ENCODE measurements around the gene C1orf167.

C1orf167 gene

DNA sequence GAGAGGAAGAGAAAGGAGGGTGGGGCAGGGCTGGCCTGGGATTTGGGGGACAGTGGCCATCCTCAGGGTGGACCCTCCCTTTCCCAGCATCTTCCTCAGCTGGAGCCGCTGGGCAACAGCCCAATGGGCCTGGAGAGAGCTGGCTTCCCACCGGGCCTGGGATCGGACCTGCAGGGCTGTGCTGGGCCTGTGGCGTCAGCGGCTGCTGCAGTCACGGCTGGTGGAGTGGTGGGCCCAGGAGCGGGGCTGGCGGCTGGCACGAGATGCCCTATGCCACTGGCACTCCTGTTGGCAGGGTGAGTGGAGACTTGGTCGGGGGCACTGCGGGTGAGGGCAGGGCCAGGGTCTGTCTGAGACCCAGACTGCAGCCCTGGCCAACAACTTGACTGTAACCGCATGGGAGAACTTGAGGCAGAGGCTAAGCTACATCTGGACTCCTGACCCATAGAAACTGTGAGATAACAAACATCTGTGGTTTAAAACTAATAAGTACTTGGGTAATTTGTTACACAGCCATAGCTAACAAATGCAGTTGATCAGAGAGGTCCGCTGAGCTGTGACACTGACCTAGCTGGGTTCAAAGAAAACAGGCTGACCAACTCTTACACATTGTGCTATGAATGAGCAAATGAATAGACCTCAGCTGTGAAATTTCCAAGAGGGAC is 17.9 kb downstream of the C1orf167 start:
- H3K4me1 ChIP-seq = no peaks in the 10 kb centered on the region
- no peak overlapping the region for H3K27ac ChIP-seq
- no peaks in the 10 kb centered on the region for H3K27me3 ChIP-seq (ENCODE audit: control insufficient read depth, insufficient read depth, low read length)
- H3K9me3 ChIP-seq (ENCODE audit: control insufficient read depth, low read length) = no peaks in the 10 kb centered on the region
- no peaks in the 10 kb centered on the region for H3K79me2 ChIP-seq
- no peak for TF ChIP-seq CTCF (IDR thresholded peaks at IDR 0.05)
- no peak overlapping the region for H2AFZ ChIP-seq
- H3K36me3 ChIP-seq (ENCODE audit: control insufficient read depth, insufficient read depth, low read length) = no peaks in the 10 kb centered on the region
- no peak overlapping the region for H3K4me3 ChIP-seq (ENCODE audit: low read depth, low read length)
- H3K9ac ChIP-seq = no peak overlapping the region
- H3K4me2 ChIP-seq (ENCODE audit: low read length) = no peak overlapping the region

DNA sequence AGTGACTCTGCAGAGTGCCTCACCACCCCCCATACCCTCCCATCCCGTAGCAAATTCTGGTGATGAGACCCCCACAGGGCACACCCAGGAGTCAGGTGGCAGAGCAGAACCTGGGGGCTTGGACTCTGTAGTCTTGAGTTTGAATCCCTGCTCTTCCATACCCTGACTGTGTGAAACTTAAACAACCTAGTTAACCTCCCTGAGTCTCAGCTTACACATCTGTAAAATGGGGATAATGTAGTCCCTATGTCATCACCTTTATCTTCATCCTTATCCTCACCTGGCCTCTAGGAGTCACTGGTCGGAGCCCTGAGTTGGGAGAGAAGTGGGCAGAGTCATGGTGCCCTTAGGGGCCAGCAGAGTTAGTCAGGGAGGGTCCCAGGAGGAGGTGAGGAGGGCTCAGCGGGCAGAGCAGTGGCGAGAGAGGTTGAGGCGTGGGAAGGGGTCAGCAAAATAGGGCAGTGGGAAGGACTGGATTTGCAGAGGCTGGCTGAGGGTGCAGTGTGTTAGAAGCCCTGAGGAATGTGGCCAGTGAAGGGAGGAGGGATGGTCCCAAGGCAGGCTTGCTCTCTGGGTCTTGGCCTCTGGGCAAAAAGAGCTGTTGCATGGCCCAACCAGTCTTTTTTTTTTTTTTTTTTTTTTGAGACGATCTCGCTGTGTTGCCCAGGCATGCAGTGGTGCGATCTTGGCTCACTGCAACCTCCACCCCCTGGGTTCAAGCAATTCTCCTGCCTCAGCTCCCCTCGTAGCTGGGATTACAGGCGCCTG is 18.6 kb downstream of the C1orf167 start:
- H2AFZ ChIP-seq = no peak overlapping the region
- no peak for TF ChIP-seq CTCF (IDR thresholded peaks at IDR 0.05)
- no peak overlapping the region for H3K4me2 ChIP-seq (ENCODE audit: low read length)
- no peak overlapping the region for H3K4me3 ChIP-seq (ENCODE audit: low read depth, low read length)
- H3K27ac ChIP-seq = no peak overlapping the region
- no peaks in the 10 kb centered on the region for H3K9me3 ChIP-seq (ENCODE audit: control insufficient read depth, low read length)
- no peak overlapping the region for H3K9ac ChIP-seq
- H3K4me1 ChIP-seq = peaks cover 2% of the 10 kb centered on the region
- no peaks in the 10 kb centered on the region for H3K79me2 ChIP-seq
- H3K36me3 ChIP-seq (ENCODE audit: control insufficient read depth, insufficient read depth, low read length) = no peaks in the 10 kb centered on the region
- no peaks in the 10 kb centered on the region for H3K27me3 ChIP-seq (ENCODE audit: control insufficient read depth, insufficient read depth, low read length)

- H3K27me3 ChIP-seq (ENCODE audit: control insufficient read depth, insufficient read depth, low read length) = no peaks in the 10 kb centered on the region
- no peak overlapping the region for H2AFZ ChIP-seq
- H3K79me2 ChIP-seq = no peaks in the 10 kb centered on the region
- no peak overlapping the region for H3K4me3 ChIP-seq (ENCODE audit: low read depth, low read length)
- no peaks in the 10 kb centered on the region for H3K9me3 ChIP-seq (ENCODE audit: control insufficient read depth, low read length)
- H3K4me2 ChIP-seq (ENCODE audit: low read length) = no peak overlapping the region
- no peaks in the 10 kb centered on the region for H3K36me3 ChIP-seq (ENCODE audit: control insufficient read depth, insufficient read depth, low read length)
- no peak overlapping the region for H3K27ac ChIP-seq
- H3K9ac ChIP-seq = no peak overlapping the region
- no peak for TF ChIP-seq CTCF (IDR thresholded peaks at IDR 0.05)
- H3K4me1 ChIP-seq = peaks cover 3% of the 10 kb centered on the region
These were observed 19.3 kb downstream of the C1orf167 start for GRCh38 chr1:11781297-11781696.

DNA sequence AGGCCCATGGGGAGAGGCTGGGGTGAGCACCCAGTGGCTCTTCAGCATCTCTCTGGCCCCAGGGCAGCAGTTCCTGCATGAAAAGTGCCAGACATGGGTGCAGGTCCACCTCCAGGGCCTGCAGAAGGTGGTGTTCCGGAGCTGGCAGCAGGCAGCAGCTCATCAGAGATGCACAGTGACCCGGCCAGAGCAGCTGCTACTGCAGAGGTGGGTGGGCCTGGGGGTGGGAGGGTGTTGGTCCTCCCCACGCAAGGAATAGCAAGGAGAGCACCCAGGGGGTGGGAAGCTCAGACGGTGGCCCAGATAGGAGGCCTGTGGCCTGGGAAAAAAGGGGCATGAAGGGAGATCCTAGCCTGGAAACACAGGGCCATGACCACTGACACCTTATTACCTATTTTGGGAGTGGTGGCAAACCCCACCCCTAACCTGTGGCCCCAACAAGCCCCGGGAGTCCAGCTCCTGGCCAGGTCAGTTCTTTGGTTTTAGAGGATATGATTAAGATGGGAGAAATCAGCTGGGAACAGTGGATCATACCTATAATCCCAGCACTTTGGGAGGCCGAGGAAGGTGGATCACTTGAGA is 20.2 kb downstream of the C1orf167 start:
- Histone ChIP-seq H3K4me3 (ENCODE audit: low read depth, low read length) (no peak overlapping the region), H2AFZ (no peak overlapping the region), H3K27me3 (ENCODE audit: control insufficient read depth, insufficient read depth, low read length) (no peaks in the 10 kb centered on the region), H3K79me2 (no peaks in the 10 kb centered on the region), H3K4me2 (ENCODE audit: low read length) (no peak overlapping the region), H3K9ac (no peak overlapping the region), H3K36me3 (ENCODE audit: control insufficient read depth, insufficient read depth, low read length) (no peaks in the 10 kb centered on the region), H3K4me1 (peaks cover 7% of the 10 kb centered on the region), H3K9me3 (ENCODE audit: control insufficient read depth, low read length) (no peaks in the 10 kb centered on the region), H3K27ac (no peak overlapping the region)
- TF ChIP-seq CTCF (IDR thresholded peaks at IDR 0.05) = no peak

Data from parathyroid adenoma (tissue), 2 donors.